HG03135 (cell line): ENCODE measurements around the gene EML4.
"Not testable (repeated sequence)": the region's sequence is repeated elsewhere in the genome, so short reads cannot be mapped to it uniquely, and the experiment has no call there.

Experiments
- ATAC-seq: cut with Tn5 transposase; IDR thresholded peaks from one replicate; pipeline ENCODE4 v1.9.1; 2021; ENCODE audit warnings: mild to moderate bottlenecking, moderate library complexity; ENCODE audit not compliant: unreplicated experiment

EML4 gene

DNA sequence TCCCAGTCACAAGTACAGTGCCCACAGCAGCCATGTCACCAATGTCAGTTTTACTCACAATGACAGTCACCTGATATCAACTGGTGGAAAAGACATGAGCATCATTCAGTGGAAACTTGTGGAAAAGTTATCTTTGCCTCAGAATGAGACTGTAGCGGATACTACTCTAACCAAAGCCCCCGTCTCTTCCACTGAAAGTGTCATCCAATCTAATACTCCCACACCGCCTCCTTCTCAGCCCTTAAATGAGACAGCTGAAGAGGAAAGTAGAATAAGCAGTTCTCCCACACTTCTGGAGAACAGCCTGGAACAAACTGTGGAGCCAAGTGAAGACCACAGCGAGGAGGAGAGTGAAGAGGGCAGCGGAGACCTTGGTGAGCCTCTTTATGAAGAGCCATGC lies 160.6 kb downstream of the EML4 start:
- no peak for ATAC-seq

DNA sequence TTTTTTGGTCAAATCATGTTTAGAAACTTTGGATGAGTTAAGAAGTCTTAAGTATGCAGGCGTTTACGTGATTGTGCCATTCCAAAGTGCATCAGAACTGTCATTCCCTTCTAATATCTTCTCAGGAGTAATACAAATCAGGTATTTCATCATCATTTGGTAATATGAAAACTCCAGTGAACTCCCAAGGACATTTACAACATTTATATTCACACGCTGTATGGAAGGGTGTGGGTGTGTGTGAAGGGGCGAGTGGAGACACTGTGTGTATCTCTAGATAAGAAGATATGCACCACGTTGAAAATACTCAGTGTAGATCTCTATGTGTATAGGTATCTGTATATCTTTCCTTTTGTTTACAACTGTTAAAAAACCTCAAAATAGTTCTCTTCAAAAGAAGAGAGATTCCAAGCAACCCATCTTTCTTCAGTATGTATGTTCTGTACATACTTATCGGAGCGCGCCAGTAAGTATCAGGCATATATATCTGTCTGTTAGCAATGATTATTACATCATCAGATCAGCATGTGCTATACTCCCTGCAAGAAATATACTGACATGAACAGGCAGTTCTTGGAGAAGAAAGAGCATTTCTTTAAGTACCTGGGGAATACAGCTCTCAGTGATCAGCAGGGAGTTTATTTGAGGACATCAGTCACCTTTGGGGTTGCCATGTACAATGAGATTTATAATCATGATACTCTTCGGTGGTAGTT lies 162.6 kb downstream of the EML4 start:
- ATAC-seq, result no peak

DNA sequence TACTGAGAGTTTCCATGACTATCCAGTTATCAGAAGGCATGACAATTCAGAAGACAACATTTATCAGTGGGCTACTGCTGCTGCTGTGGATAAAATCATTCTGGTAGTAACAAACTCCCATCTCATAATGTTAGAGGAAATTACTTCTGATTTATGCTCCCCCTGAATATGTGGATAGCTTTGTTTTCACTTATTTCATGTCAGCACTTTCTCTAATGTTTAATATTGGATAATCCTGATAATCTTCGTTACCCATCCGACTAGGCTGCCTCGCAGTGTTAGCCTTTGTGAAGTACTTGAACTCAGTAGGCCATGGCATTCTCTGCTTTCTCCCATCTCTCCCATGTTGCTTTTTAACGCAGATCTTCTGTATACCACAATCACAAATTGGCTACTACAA lies 163.4 kb downstream of the EML4 start:
- ATAC-seq, result no peak

DNA sequence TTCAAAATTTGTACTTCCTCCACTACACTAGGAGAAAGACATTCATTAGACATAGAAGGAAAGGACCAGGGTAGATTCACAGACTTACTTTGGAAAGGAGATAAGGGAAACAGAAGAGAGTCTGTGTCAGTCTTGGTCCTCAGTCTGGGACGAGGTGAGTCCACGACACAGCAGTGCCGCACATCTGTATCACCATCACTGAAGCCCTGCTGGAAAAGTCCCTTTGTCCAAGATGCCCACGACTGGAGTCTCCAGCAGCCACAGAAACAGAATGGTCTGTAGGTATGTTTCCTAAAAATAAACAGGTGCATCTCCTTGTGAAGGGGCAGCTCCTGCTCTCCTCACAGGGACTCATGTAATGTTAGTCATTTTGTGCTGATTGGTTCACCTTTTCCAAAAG lies 164.4 kb downstream of the EML4 start:
- ATAC-seq, result no peak

DNA sequence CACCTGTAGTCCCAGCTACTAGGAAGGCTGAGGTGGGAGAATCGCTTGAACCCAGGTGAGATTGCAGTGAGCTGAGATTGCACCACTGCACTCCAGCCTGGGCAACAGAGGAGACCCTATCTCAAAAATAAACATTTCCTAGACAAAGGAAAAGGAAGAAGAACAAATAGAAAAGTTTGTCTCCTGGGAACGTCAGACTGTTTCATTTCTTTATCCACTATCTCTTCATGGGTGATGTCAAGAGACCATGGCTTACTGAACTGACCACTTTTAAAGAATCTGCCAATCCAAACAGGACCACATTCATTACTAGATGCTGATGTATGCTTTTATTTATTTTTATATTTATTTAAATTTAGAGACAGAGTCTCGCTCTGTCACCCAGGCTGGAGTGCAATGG lies 165.1 kb downstream of the EML4 start:
- ATAC-seq, result no peak

DNA sequence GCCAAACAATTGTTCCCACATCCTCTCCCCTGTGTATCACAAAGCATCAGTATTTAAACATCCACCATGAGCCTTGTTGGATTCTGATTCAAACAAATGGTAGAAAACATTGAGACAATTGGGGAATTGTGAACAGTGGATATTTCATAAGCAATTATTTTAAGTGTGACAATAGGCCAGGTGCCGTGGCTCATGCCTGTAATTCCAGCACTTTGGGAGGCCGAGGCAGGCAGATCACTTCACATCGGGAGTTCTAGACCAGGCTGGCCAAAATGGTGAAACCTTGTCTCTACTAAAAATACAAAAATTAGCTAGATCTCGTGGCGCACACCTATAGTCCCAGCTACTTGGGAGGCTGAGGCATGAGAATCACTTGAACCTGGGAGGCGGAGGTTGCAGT lies 165.7 kb downstream of the EML4 start:
- ATAC-seq, result not testable (repeated sequence)

DNA sequence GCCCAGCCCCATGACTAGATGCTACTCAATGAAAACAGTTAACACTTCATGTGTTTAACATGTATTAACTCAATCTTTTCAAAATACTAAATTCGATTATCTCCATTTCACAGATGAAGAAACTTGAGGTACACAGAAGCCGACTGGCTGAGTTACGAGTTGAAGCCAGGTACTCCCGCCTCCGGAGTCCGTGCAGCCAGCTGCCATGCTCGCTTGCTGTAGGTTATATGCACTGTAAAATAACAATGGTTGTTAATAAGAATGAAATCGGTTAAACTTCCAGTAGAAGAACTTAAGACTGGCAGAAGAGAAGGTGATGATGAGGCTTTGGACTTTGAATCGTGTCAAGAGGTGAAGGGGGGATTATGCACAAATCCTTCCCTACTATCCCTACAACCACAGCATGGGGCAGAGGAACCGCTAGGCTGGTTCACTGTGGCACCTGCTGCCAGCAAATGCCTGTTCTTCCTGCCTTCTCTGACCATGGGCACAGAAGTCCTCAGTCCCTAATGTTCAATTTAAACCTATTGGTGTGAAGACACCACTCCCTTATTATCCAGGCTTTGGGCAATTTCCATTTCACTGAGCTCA lies 166.5 kb downstream of the EML4 start:
- no peak for ATAC-seq

DNA sequence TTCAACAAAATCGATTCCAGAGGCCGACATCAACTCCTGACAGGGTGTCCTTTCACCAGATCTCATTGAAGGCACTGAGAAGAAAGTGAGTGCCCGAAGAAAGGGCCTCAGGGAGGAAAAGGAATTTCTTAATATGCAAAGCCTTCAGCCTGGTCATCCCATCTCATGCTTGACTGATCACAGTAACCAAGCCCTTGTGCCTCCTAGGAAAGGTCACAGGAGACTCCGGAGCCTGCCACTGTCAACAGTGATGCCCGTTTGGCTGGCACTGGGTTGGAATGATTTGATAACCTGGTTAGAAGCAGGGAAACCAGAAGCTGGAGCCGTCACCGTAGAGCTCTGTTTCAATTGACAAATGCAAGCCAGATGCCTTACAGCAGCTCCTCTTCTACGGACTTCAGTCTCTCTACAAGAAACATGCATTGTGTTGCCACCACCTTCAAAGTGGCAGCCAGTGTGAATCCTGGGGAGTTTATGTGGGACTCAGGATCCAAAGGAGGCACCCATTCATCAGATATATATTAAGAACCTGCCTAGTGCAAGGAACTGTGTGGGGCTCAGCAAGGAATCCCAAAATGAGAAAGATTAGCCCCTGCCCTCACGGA lies 167.3 kb downstream of the EML4 start:
- ATAC-seq, result no peak

DNA sequence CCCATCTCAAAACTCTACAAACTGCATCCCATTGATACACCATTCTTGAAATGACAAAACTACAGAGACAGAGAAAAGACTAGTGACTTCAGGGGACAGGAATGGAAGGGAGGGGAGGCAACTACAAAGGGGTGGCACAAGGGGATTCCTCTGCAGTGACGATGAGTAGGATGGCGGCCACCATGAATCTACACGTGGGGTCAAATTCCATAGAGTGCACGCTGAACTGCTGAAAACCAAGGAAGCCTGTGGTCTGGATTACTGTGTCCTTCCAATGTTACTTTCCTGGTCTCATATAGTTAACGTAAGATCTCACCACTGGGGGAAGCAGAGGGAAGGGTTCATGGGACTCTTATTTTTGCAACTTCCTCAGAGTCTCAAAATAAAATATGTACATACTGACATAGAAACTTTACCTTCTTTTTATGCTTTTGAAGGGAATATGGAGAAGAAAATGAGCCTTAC lies 168.2 kb downstream of the EML4 start:
- no peak for ATAC-seq

DNA sequence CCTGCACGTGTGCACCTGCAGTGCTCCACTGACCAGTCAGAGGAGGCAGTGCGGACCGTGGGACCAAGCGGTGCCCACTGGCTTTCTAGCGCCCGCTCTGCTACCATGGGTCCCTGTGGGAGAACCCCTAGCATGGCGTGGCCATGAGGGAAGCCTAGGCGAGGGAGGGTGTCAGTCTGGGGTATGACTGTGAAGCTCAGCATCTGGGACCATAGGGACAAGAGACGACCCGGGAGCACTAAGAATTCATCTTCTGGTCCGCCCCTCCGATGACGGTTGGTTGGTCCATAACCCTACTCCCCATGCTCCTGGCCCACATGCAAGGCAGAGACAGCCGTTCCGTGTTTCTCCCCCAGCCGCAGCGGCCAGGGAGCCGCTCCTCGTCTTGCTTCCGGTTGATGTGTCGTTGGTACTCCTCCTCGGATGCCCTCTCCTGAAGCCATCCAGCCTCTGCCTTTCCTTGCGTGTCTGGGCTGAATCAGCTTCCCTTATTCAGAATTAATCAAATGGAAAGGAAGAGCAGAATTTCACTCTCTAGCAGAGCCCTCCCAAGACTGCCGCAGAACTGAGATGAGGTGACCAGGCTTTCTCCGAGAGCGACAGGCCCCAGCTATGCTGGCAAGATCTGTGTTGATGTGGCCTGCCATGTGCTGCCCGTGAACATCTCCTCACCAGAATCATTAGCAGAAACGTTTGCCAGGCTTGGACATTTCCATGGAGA lies 168.9 kb downstream of the EML4 start:
- no peak for ATAC-seq

DNA sequence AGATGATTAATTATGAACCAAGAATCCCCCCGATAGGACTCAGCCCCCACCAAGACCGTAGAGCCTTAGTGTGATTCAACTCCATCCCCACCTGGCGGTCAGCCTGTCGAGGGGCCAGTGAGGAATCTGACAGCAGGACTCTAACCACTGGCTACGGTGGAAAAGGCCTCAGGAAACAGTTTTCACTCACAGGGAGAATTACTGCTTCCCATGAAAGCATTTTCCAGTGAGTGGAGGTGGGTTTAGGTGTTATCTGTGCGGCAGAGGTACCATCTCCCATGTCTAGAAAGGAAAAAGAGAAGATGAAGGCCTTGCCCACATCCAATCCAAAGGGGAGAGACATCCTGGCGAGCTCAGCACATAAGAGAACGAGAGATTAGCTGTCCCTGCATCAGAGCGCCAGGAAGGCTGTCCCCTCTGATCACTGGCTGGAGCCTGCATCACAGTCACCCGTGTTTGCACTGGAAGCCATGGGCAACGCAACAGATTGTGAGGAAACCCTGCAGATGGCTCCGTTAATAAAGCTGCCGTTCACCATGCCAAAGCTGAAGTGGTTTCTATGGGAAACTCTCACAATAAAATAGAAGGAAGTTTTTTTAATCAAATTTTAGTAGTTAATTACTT lies 169.5 kb downstream of the EML4 start:
- ATAC-seq, result no peak

DNA sequence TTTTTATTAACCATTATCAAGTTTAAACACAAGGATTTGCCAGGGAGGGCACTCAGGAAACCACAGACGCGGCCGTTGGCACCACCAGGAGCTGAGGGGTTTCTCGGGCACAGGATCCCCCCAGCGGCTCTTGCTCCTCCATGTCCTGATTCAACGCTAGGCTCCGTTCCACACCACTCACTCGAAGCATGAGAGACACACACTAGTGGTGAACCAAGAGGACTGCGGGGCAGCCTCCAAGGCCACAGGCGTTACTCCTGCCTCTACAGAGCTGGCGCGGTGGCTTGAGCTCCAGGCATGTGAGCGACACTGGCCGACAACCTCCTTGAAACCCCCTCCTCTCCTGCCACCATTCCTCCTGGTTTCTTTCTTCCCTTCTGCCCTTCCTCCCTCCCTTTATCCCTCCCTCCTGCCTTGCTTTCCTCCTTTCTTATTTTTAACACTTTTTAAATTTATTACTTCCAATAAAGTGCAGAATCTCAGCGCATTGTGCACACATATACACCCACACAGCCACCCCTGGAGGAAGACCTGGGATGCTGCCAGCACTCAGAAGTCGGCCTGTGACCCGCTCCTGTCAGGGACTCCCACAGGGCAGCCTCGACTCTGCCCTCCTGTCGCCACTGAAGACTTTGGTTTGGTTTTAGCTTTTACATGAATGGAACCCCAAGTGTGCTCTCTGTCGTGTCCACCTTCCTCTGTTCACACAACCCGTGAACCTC lies 170.2 kb downstream of the EML4 start:
- no peak for ATAC-seq

DNA sequence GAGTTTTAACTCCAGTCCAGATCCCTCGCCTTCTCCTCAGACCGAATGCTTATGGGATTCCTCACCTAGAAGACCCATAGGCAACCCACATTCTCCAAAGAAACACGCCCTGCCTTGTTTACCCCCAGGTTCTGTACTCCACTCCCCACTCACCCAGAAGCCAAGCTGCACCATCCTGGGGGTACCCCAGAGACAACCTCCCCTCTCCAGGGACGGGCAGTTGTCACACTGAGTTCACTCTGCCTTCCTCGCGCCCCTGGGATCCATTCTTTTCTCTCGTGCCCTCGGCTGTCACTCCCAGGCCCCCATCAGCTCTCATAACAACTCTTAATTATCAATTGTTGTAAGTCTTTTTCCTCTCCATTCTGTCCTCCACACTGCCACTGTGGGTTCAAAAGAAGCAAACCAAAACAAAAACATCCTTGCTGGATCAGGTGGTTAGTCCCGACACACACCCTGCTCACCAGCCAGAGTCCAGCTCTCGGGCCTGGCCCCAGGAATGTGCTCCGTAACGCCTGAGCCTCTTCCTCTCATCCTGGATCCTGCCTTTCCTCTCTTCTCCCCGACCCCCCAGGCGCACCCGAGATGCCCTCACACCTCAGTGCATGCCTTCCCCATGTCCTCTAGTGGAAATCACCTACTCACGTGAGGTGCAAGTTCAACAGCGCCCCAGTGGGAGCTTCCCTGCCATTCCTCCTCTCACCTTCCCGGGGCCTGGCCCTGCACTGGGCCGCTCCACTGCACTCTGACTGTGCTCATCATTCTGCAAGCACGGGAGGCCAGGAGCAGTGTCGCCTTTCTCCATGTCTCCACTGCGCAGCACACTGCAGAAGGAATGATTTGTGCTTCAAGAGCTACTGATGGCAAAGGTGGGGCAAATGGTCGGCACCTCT lies 171.1 kb downstream of the EML4 start:
- no peak for ATAC-seq

DNA sequence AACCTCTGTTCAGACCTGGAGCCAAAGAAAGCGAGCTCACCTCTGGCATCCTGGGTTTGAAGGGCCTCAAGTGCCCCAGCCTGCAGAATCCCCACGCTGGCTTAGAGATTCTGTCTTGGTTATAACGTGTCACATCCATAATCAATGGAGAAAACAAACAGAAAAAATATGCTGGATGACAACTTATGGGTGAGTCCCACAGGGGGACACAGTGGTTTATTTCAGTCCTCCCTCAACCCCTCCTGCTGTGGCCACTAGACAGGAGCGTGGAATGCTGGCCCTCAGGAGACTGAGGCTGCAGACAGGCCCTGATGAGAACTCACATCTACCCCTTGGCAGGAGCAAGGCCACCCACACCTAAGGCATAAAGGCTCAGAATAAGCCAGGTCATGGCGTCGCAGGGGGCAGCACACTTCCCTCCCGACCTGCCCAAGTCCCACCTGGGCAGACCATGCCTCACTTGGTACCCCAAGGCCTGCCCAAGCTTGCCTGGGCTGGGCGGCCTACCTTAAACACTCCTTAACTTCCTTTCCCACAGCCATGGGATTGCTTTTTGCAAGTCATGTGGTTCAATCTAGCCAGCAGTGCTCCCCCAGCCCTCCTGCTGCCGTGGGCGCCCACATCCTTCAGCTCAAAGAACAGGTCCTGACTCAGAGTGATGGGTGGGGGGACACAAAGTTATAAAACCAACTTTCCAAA lies 171.9 kb downstream of the EML4 start:
- ATAC-seq, result no peak

DNA sequence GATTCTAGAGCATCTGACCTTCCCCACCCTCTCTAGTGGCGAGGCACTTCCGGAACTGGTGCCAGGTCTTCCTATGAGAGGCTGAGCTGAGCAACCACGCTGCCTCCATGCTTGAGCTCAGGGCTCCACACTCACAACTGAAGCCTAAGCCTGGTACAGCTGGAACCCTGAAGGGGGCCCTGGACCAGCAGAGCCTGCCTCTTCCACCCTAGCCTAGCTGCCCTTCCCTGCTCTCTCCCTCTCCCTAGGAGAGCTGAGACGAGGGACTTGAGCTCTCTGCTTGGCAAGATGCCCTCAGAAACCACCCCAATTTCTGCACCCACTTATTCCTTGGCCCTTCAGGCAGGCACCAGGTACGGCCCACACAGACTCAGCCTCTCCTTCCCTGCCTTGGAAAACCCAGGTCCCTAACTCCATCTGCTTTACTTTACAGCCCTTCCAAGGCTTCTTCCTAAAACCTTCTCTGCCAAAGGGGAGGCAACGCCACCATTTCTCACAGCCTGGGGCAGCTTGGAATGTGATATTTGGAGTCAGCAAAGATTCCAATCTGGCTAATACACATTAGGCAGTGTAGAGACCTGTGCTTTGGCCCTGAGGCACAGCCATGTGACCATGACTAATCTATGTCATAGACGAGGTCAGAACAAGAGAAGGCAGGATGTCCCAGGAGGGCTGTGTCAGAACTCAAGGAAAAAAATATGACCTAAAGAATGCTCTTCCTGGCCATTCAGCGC lies 173.1 kb downstream of the EML4 start:
- ATAC-seq, result no peak

DNA sequence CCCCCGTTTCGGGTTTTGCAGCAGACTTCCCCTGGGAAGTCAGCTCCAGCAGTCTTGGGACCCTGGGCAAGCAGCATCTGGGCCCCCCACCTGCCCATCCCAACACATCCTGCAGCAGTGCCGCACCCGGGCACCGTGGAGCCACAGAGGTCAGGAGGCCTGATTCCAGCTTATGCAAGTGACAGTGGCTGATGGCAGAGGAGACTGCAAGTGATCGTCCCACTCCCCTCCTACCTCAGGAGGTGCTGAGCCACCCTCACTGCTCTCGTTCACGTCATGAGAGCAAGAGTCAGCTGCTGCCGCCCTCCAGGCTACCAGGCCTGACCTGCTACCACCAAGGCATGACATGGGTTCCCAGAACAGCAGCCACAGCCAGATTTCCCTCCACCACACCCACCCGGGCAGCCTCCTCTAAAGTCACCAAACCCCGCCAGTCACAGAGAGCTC lies 173.7 kb downstream of the EML4 start:
- ATAC-seq, result no peak

DNA sequence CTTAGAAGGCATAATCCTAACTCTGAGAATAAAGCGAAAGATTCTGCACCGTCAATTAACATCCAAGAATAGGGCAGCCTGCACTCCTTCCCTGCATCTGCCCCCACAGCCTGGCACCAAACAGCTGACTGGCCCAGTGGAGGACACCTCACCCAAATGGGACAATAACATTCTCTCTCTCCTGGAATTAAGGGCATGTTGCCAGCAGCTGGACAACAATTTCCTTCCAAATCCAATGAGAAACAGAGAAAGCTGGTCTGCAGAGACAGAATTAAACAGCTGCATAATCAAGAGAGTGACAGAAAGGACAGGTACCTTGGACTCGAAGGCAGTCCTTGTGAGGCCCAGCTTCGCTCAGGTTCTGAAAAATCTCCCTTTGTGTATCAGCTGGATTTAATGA lies 176.8 kb downstream of the EML4 start:
- ATAC-seq, result no peak

DNA sequence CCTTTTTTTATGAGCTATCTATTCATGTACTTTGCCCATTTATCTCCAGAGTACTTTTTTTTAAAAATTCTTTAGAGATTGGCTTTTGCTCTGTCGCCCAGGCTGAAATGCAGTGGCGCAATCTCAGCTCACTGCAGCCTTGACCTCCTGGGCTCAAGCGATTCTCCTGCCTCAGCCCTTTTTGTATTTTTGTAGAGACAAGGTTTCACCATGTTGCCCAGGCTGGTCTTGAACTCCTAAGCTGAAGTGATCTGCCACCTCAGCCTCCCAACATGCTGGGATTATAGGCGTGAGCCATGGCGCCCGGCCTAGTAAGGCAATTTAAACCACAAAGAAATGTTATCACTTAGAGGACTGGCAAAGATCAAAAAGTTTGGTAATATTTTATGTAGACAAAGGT lies 177.7 kb downstream of the EML4 start:
- ATAC-seq, result not testable (repeated sequence)
